PFSK-1 (cell line): ENCODE measurements around the gene TCP11L1.

ENCODE experiments used
- FOXP2 ChIP-seq: optimal IDR thresholded peaks from 2 replicates; pipeline ENCODE3; 2011; ENCODE audit warnings: borderline replicate concordance, control low read depth, inconsistent platforms; ENCODE audit not compliant: insufficient read depth; ENCODE audit errors: extremely low read length, extremely low read depth
- POLR2AphosphoS5 ChIP-seq: IDR thresholded peaks from 2 replicates; pipeline ENCODE4 v1.6.1; 2012; ENCODE audit warnings: low read depth, mild to moderate bottlenecking, control low read depth, low read length, moderate library complexity
- REST ChIP-seq, 2 experiments: IDR thresholded peaks; 2 replicates each; pipeline versions ENCODE4 v1.6.1 to v1.8.0; 2011 to 2012; ENCODE audit warnings: low read depth in 2 of 2, low read length in 2 of 2, control low read depth in 1 of 2, inconsistent platforms in 1 of 2, mild to moderate bottlenecking in 1 of 2, moderate library complexity in 1 of 2; ENCODE audit not compliant: insufficient read depth in 1 of 2
- SIN3A ChIP-seq: IDR thresholded peaks from 2 replicates; pipeline ENCODE4 v1.6.1; 2012; ENCODE audit warnings: mild to moderate bottlenecking, low read length, moderate library complexity, borderline replicate concordance; ENCODE audit not compliant: insufficient read depth
- TAF1 ChIP-seq: IDR thresholded peaks from 2 replicates; pipeline ENCODE4 v1.6.1; 2012; ENCODE audit warnings: low read length, control low read depth, borderline replicate concordance; ENCODE audit not compliant: insufficient read depth

TCP11L1 gene

GRCh38 chr11:33027233-33027632, 12.1 kb upstream of the TCP11L1 start:
- TF ChIP-seq POLR2AphosphoS5, result no peak
- TF ChIP-seq REST (IDR thresholded peaks at IDR 0.05; ENCODE audit: insufficient read depth in 1 of 2, low read depth in 2 of 2, low read length in 2 of 2), result no peak

- TF ChIP-seq SIN3A (no peak), REST (IDR thresholded peaks at IDR 0.05; ENCODE audit: insufficient read depth in 1 of 2, low read depth in 2 of 2, low read length in 2 of 2) (no peak), FOXP2 (no peak), POLR2AphosphoS5 (no peak), TAF1 (no peak)
Observed at GRCh38 chr11:33027846-33028536, 11.4 kb upstream of the TCP11L1 start.

- no peak for TF ChIP-seq SIN3A
- TF ChIP-seq REST (IDR thresholded peaks at IDR 0.05; ENCODE audit: insufficient read depth in 1 of 2, low read depth in 2 of 2, low read length in 2 of 2), result no peak
- no peak for TF ChIP-seq TAF1
- no peak for TF ChIP-seq POLR2AphosphoS5
- no peak for TF ChIP-seq FOXP2
Observed at GRCh38 chr11:33028537-33028914, 10.8 kb upstream of the TCP11L1 start.

GRCh38 chr11:33033493-33033892, 5.9 kb upstream of the TCP11L1 start:
- TF ChIP-seq POLR2AphosphoS5, result no peak
- no peak for TF ChIP-seq SIN3A
- no peak for TF ChIP-seq TAF1
- no peak for TF ChIP-seq FOXP2
- TF ChIP-seq REST (IDR thresholded peaks at IDR 0.05; ENCODE audit: insufficient read depth in 1 of 2, low read depth in 2 of 2, low read length in 2 of 2), result no peak

GRCh38 chr11:33035011-33035410, 4.4 kb upstream of the TCP11L1 start:
- TF ChIP-seq SIN3A, result no peak
- no peak for TF ChIP-seq POLR2AphosphoS5
- TF ChIP-seq TAF1, result no peak
